ENCODE data around the gene RBSN.

Gene RBSN

DNA sequence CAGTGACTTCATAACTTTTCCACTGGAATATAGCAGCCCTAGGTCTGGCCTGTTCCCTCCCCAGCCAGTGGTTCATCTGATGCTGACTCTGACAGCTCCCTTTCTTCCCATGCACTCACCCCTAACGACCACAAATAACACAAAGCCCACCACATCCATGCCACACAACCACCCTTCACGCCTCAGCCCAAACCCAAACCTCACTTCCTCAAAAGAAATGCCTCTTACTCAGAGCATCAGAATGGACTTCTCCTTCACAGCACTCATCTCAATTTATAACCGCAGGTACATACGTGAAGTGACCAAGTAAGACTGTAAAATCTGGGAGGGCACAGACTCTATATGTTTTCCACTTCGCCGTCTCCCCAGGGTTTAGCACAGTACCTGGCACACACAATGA lies 1.1 kb downstream of the RBSN start:
- no peak for DNase-seq

DNA sequence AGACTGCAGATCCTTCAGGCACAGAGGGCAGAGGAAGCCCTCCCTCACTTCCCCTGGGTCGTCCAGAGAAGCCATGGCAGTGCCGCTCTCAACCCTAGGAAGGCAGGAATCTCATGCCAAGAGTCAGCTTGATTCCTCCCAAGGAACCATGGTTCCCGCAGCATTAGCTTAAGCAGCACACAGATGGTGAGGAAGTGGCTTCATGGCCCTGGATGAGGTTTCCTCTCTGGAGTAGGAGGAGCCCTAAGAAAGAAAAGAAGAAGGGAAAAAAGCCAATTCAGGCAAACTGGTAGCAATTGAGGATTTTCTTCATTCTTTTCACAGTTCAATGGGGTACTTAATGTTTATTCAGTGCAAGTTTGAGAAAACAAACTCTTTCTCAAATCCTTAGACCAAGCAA lies 2.9 kb downstream of the RBSN start:
- no peak for DNase-seq

DNA sequence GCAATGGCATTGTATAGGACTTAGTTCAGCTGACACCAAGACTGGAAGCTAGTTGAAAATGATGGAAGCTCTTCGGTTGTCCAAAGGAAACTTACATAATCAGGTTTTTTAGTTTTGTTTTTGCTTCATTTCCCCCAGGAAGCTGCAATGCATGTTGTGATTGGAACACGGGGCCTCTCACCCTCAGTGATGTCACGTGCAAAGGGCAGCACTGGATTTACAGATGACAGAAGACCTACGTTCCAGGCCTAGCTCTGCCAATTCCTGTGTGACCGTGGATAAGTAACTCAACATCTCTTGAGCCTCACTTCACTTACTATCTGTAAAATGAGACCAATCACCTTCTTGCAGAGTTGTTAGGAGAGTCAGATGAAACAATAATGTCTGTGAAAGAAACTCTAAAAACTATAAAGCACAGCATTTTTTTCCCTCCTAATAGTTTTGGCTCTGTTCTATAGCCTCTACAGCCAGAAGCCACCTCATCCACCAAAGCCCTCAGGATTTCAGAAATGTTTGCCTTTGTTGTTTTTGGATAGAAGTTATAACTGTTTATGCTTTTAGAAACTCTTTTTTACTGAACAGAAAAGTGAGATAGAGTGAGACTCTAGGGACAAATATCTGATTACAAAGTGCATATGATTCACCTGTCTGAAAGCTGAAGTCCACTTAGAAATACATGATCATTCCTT lies 4.6 kb downstream of the RBSN start:
- DNase-seq: no peak

DNA sequence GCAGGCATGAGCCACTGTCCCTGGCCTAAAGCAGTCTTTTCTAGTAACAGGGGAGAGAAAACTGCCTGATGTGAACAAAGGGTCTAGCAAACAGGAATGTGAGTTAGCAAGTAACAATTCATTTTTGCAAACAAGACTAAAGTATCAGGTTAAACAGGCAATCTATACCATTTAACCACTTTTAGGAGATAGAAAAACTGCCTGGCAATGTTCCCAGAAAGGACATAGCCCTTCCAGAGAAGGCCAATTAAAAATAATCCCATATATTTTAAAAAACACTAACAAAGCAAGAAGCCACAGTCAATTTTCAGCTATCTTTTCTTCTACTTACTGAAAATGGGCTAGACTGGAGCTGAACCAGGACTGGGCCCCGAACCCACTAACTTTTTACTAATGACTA lies 6.3 kb downstream of the RBSN start:
- DNase-seq: no peak

DNA sequence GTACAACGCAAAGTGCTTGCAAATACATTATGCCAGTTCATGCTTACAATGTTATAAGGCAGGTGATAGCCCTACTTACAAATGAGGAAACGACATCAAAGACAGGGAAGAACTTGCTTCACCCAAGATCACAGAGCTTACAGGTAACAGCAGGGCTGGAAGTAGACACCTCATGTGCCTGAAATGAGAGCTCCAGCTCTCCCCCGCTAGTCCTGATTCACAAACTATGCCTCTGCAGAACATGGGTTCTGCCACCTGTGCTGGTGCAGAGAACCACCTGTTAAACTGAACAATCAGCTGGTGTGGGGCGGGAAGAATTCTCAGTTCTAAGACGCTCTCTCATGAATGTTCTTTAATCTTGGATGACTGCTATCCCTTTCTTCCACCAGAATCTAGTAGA lies 7.4 kb downstream of the RBSN start:
- DNase-seq: no peak

DNA sequence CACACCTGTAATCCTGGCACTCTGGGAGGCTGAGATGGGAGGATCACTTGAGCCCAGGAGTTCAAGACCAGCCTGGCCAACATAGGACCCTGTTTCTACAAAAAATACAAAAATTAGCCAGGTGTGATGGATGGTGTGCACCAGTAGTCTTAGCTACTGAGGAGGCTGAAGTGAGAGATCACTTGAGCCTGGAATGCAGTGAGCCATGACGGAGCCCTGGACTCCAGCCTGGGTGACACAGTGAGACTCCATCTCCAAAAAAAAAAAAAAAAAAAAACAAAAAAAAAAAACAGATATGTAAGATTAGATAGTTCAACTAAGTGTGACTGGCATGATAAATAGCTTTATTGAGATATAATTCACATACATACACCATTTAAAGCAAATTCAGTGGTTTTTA lies 9.7 kb downstream of the RBSN start:
- no peak for DNase-seq

DNA sequence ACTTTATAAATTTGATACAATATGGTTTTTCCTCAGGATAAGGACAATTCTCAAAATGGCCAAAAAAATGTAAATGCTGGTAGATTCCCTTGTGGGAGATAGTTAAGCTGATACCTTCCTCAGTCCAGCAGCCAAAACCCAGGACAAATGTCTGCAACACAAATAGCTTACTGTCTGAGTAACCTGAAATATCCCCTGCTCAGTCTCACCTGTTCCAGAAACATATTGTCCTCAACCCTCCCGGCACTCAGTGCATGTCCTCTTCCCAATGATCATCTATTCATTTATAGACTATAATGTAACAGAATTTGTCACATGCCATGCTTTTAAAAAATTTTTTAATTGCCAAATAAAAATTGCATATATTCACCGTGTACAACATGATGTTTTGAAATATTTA lies 12.2 kb downstream of the RBSN start:
- DNase-seq: no peak

DNA sequence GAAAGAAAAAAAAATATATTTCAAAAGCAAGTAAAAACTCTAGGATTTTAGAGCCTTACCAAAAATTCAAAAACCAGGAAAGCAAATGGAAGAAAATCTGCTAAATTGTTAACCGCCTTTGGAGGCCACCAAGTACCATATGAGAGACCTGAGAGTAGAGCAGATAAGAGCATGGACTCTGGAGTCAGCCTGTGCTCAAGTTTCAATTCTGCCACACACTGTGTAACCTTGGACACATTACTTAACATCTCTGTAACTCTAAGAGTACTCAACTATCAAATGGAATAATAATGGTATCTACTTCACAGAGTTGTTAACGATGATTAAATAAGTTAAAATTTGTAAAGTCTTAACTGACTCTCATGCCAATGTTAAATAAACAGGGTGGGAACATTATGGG lies 12.7 kb downstream of the RBSN start:
- DNase-seq: no peak

DNA sequence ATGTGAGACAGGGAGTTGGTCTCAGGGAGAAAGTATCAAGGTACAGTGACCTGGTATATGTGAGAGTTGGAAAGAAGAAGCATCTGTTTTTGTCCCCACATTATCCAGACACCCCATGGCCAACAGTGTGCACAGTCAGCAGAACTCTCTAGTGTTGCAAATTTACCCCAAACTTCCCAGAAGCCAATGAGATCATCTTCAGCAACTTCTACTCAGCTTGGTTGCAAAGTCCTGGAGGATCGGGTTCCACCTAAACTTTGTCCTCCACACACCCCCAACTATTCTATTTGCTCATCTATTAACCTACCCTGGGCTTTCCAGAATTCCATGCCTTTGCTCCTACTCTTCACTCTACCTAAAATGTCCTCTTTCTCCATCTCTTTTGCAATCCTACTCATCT lies 15.7 kb downstream of the RBSN start:
- DNase-seq: no peak

DNA sequence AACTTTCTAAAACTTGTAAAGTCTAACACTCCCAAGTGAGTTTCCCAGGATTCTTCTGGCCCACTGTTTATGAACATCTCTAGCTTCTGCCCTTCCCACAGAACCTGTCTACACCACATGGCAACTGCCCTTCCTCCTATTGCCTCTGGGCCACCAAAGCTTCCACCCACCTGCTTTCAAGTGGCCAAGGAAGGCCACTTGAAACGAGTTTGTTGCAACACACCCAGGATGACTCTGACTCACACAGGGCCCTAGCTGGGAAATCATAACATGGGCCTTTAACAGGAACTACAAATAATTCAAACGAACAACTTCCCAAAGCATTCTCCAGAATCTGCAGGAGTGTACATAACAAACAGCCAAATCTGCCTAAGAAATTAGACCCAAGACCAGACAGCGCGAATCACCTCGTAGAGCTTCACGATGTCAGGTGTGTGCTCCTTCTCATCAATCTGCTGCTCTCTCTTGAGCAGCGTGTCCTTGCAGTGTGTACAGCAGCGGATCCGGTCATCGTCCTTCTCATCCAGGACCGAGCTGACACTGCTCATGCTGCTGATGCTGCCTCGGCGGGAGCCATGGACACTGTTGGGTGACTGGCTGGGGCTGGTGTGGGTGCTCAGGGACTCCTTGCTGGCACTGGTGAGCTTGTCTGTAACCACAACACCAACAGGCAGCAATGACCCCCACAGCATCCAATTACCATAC lies 16.8 kb downstream of the RBSN start:
- no peak for DNase-seq

DNA sequence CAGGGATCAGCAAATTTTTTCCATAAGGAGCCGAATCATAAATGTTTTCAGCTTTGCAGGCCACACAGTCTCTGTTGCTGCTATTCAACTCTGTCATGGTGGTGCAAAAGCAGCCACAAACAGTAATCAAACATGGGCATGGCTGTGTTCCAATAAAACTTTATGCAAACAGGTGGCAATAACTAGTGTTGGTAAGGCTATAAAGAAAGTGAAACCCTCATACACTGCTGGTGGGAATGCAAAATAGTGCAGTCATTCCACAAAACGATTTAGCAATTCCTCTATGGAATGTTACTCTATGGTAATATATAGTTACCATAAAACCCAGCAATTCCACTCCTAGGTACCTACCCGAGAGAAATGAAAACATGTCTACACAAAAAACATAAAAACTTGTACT lies 19.9 kb downstream of the RBSN start:
- no peak for DNase-seq

DNA sequence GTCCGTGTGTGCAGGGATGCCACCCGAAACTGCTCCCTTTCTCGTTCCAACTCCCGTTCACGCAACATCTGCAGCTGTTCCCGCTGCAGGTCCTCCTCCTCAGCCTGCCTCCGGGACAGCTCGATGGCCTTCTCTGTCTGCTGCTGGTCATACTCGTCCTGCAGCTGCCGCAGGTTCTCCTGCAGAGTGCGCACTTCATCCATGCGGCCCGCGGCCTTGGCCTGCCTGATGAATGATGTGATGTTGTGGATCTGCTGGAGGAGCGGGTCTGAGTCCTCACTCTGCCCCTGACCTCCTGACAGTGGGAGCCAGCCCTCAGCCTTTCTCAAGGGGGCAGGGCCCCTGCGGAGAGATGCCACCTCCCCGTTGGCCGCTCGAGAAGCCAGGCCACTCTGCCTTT lies 24.4 kb downstream of the RBSN start:
- DNase-seq: no peak

DNA sequence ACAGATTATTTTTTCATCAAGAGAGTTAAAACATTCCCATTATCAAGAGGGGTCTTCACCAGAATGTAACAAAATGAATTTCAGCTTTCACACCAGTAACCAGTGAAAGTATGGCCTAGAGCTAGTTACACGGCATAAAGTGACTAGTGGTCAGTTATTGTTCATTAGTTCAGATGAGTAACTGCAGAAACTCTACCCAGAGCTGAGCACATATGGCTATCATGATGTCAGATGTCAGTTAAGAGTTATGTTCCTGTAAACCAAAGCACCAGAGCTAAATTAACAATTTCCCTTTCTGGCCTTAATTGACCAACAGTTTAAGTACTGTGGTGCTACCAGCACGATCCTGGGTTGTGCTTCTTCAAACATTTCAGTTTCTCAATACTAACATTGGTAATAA lies 27.2 kb downstream of the RBSN start:
- DNase-seq: no peak

DNA sequence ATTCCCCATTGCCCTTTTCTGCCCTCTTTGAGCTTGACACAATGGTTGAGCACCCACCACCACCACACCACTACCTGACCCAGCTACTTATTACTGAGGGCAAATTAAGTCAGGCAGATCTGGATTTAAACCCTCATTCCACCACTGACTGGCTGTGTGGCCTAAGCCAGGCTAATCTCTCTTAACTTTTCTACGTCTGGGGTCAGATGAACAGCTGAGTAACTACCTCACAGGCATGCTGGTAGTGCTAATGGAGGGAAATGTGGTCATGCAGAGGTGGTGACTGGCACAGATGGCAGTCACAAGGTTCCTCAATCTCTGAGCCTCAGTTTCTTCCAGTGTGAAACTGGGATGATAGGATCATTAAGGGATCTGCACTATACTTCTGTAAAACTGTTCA lies 29.5 kb downstream of the RBSN start:
- DNase-seq: no peak

DNA sequence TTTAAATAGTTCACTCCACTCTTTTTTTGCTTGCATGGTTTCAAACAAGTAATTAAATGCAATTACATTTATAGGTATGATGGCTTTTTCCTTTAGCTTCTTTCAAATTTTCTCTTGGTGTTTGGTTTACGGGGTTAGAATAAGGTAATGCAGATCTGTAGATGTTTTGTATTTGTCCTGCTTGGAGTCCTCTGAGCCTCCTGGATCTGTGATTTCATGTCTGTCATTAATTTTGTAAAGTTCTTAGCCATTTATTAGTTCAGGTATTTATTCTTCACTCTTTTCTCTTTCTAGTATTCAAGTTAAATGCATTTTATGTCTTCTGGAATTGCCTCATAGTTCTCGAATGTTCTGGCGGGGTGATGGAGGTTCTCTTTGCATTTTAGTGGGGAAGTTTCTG lies 32.5 kb downstream of the RBSN start:
- DNase-seq: no peak

DNA sequence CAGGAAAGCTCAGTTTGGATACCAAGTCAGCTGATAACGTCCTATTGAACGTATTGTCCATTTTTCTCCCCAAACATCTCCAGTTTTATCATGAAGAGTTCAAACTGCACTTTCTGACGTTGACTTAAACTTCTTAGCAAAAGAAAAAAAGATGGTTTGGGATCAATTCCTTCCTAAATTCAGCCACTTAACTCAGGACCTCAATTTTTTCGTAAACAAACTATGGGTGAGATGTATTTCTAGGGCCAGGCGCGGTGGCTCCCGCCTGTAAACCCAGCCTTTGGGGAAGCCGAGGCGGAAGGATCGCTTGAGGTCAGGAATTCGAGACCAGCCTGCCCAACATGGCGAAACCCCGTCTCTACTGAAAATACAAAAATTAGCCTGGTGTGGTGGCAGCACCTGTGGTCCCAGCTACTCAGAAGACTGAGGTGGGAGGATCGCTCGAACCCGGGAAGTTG lies 33.4 kb downstream of the RBSN start:
- DNase-seq: no peak

DNA sequence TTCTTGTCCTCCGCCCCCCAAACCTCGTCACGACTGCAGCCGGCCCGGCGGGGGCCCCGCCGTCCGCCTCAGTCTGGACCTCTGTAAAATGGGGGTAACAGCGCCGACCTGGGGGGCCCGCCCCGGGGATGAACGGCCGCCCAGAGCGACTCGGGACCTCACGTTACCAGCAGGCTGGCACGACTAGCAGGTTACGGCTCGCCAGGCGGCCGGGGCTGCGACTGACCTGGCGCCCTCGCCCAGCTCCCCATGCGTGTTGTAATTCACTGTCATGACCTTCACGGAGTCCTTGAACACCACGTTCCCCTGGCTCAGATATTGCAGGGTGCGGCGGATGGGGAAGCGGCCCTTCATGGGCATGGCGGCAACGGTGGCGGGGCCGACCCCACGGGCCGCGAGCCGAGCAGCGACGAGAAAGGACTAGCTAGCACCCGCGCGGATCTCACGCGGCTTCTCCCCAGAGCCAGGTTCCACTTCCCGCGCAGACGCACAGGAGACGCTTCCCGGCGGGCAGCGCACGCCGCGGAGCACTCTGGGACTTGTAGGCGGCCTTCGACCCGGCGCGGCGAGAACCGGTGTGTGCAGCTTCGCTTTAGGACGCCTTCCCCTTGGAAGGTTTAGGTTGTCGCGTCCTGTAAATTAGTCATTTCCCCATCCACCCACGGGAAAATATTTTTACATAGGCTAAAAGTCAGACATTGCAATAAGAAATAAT lies 34.0 kb downstream of the RBSN start, which contains the start of gene MRPS25:
TSS of gene MRPS25 (minus strand) at position 481 of the 715 bp plus-strand sequence. CDS start at position 360, 121 bp downstream.
- DNase-seq: peak; percentile 80 to 87 (median 84)

DNA sequence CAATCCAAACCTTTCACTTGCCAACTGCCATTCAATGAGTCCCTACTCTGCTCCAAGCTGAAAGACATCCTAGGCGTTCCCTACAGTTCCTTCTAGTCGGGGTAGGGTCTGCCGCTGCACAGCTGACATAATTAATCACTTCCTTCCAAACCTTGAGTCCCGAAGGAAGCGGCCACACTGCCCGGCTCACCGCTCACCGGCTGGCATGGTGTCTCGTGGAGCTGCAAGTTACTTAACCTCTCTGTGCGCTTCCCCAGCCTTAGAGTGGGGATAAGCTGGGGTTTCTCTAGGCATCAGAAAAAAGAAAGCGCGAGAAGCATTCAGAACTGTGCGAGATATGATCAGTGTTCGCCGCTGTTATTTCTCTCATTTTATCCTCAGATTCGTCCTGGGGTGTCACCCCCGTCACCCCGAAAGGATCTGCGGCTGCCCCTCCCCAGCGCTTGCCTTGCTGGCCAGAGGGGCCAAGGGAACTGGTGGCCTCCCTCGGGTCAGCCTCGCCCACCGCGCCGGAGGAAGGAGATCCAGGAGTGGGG lies 34.6 kb downstream of the RBSN start:
- DNase-seq: peak in 3 of 6 experiments; percentile 16 to 32 (median 25)

DNA sequence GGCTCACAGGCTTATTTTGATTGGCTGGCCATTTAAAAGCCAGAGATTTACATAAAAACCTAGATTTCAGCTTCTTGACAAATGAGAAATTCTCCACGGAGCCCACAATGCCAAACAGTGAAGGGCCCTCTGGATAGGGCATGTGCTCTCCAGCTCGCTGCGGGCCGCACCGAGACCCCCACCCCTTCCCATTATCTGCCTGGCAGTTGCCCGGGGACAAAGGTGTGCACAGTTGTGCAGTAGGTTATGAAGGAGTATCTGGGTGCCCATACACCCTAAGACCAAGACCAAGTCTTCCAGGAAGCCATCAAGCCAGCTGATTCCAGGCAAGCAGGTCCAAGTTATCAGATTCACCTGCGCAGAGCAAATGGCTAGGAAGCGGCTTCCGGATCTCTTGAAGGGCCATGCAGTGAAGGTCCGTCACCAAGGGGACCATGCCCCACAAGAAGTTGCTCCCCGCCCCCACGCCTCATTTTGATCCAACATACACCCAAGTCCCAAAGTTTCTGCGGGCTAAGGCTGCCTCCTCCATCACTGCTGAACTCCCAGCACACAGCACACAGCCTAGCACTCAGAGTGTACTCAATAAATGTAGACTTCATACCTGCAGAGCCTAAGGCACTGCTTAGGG lies 35.2 kb downstream of the RBSN start:
- DNase-seq: no peak

DNA sequence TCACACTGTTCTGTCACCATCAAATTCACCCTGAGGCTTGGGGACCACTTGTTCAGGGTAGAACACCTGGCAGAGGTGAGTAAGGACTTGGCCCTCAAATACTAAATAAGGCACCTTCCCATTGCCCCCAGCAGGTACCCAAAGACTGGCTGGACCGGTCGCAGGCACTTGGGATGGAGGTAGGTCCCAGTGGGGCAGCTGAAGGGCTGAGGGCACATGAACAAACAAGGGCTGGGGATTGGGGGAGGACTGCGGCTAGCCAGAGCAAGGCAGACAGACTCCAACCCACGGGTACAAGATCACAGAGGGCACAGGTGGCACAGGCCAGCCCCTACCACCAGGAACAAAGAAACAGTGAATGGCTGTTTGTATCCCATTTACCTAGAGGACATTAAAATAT lies 35.7 kb downstream of the RBSN start:
- DNase-seq: no peak

DNA sequence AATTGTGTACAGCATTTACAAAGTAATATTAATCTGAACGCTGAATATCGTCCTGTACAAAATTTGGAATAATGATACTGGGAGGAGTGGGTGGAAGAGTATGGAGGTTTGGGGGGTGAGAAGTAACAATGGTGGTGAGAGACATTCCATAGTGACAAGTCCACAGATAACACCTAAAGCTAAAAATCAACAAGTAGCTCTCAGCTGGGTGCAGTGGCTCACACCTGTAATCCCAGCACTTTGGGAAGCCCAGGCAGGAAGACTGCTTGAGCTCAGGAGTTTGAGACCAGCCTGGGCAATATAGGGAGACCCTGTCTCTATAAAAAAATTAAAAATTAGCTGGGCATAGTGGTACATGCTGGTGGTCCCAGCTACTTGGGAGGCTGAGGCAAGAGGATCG lies 38.9 kb downstream of the RBSN start:
- no peak for DNase-seq

DNA sequence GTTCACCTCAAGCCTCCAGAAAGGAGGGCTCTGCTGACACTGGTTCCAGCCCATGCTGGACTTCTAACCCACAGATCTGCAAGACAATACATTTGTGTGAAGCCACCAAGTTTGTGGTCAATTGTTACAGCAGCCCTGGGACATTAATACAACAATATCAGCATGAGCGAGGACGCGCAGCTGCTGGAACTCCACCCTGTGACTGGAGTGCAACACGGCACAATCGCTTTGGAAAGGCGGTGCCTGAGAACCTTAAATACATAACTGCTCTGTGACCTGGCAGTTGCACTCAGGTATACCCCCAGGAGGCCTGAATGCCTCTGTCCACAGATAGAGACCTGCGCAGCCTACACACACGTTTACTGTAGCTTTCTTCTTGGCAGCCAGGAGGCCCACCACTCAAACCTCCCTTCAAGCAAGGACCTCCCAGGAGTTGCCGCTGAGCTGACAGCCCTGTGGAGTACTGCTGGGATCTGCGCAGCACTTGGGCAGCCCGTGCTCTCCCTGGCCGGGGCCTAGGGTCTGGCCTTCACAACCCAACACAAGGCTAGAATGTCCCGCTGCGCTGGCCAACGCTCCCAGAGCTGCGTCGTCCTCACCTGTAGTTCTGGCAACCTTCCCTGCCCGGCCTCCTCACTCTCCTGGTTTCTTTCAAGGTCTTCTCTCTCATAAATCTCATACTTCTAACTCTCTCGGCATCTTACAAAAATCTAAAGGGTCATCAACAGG lies 42.1 kb downstream of the RBSN start:
- DNase-seq: no peak
